Mesenchymal stem cell (in vitro differentiated cells and primary cell): ENCODE data around the gene SCAPER.

Source experiments
- DNase-seq: peaks from one replicate; pipeline ENCODE4 v3.0.0-alpha.2; 2013
- H2AFZ ChIP-seq: one replicate; pipeline ENCODE4 v1.6.1; 2013; ENCODE audit warnings: low read depth, mild to moderate bottlenecking, control low read depth, inconsistent platforms, low read length, moderate library complexity
- H2AK5ac ChIP-seq: 2 replicates; pipeline ENCODE4 v1.6.1; 2013; ENCODE audit warnings: low read length, moderate library complexity, mild to moderate bottlenecking, inconsistent platforms; ENCODE audit not compliant: severe bottlenecking
- H2BK120ac ChIP-seq: one replicate; pipeline ENCODE4 v1.6.1; 2013; ENCODE audit warnings: low read depth, mild to moderate bottlenecking, inconsistent platforms, low read length, moderate library complexity
- H2BK12ac ChIP-seq, 2 experiments: one replicate each; pipeline ENCODE4 v1.6.1; 2013; ENCODE audit warnings: inconsistent platforms in 2 of 2, low read length in 2 of 2, mild to moderate bottlenecking in 2 of 2, moderate library complexity in 2 of 2, control low read depth in 1 of 2
- H2BK15ac ChIP-seq: one replicate; pipeline ENCODE4 v1.6.1; 2013; ENCODE audit warnings: mild to moderate bottlenecking, low read depth, inconsistent platforms; ENCODE audit not compliant: poor library complexity, severe bottlenecking
- H2BK5ac ChIP-seq: 2 replicates; pipeline ENCODE4 v1.6.1; 2013; ENCODE audit warnings: low read depth, mild to moderate bottlenecking, low read length, control low read depth, inconsistent platforms; ENCODE audit not compliant: poor library complexity, severe bottlenecking
- H3K14ac ChIP-seq, 2 experiments: one replicate each; pipeline ENCODE4 v1.6.1; 2013; ENCODE audit warnings: inconsistent platforms in 2 of 2, low read length in 2 of 2, control low read depth in 1 of 2, mild to moderate bottlenecking in 1 of 2, moderate library complexity in 1 of 2
- H3K18ac ChIP-seq, 2 experiments: one replicate each; pipeline ENCODE4 v1.6.1; 2013; ENCODE audit warnings: inconsistent platforms in 2 of 2, low read length in 2 of 2, control low read depth in 1 of 2, low read depth in 1 of 2, mild to moderate bottlenecking in 1 of 2
- H3K23ac ChIP-seq, 2 experiments: one replicate each; pipeline ENCODE4 v1.6.1; 2013; ENCODE audit warnings: inconsistent platforms in 2 of 2, low read length in 2 of 2, mild to moderate bottlenecking in 2 of 2, moderate library complexity in 2 of 2, control low read depth in 1 of 2
- H3K27ac ChIP-seq: 2 replicates; pipeline ENCODE4 v1.5.1; 2013; ENCODE audit warnings: mild to moderate bottlenecking, moderate library complexity, low read length, control low read depth, inconsistent platforms; ENCODE audit not compliant: poor library complexity, severe bottlenecking
- H3K27me3 ChIP-seq, 2 experiments: 2 replicates each; pipeline versions ENCODE4 v1.6.1 to v1.7.0; 2013; ENCODE audit warnings: low read length in 2 of 2, mild to moderate bottlenecking in 2 of 2, moderate library complexity in 2 of 2, control low read depth in 1 of 2, inconsistent platforms in 1 of 2; ENCODE audit not compliant: control insufficient read depth in 1 of 2, insufficient read depth in 1 of 2
- H3K36me3 ChIP-seq, 2 experiments: 2 replicates each; pipeline versions ENCODE4 v1.6.1 to v1.7.0; 2013; ENCODE audit warnings: low read length in 2 of 2, control low read depth in 1 of 2, inconsistent platforms in 1 of 2, low read depth in 1 of 2, mild to moderate bottlenecking in 1 of 2; ENCODE audit not compliant: insufficient read depth in 2 of 2, control insufficient read depth in 1 of 2
- H3K4ac ChIP-seq, 2 experiments: one replicate each; pipeline ENCODE4 v1.6.1; 2013; ENCODE audit warnings: inconsistent platforms in 2 of 2, low read length in 2 of 2, mild to moderate bottlenecking in 2 of 2, moderate library complexity in 2 of 2, control low read depth in 1 of 2, low read depth in 1 of 2
- H3K4me1 ChIP-seq: 2 replicates; pipeline ENCODE4 v1.6.1; 2013; ENCODE audit warnings: low read depth, low read length, control low read depth; ENCODE audit not compliant: control insufficient read depth, insufficient read depth
- H3K4me2 ChIP-seq: 2 replicates; pipeline ENCODE4 v1.6.1; 2013; ENCODE audit warnings: low read length, mild to moderate bottlenecking, inconsistent platforms; ENCODE audit not compliant: poor library complexity, severe bottlenecking
- H3K4me3 ChIP-seq, 2 experiments: 2 replicates each; pipeline versions ENCODE4 v1.5.1 to v1.7.0; 2013; ENCODE audit warnings: low read length in 2 of 2, mild to moderate bottlenecking in 2 of 2, control low read depth in 1 of 2, low read depth in 1 of 2; ENCODE audit not compliant: insufficient read depth in 1 of 2
- H3K79me1 ChIP-seq: replicated peaks from 2 replicates; pipeline ENCODE4 v1.6.1; 2013; ENCODE audit warnings: mild to moderate bottlenecking, control low read depth, low read length, inconsistent platforms; ENCODE audit not compliant: poor library complexity, severe bottlenecking
- H3K9ac ChIP-seq: 2 replicates; pipeline ENCODE4 v1.7.0; 2013; ENCODE audit warnings: mild to moderate bottlenecking, low read length, moderate library complexity
- H3K9me3 ChIP-seq: 2 replicates; pipeline ENCODE4 v1.7.0; 2013; ENCODE audit warnings: mild to moderate bottlenecking, low read length; ENCODE audit not compliant: control insufficient read depth
- H4K8ac ChIP-seq: one replicate; pipeline ENCODE4 v1.6.1; 2013; ENCODE audit warnings: inconsistent platforms, mild to moderate bottlenecking, low read length, moderate library complexity
- H4K91ac ChIP-seq: one replicate; pipeline ENCODE4 v1.6.1; 2013; ENCODE audit warnings: mild to moderate bottlenecking, low read length, inconsistent platforms
- WGBS: methylation state at CpG from one replicate; pipeline ENCODE4 v1.1.7; 2013; ENCODE audit warnings: mixed read lengths; 5-methylcytosine and 5-hydroxymethylcytosine counted together

SCAPER gene

GRCh38 chr15:76401285-76401684, 503.9 kb downstream of the SCAPER start:
- Histone ChIP-seq H2BK120ac (no peak overlapping the region), H4K8ac (no peak overlapping the region), H3K18ac (no peak overlapping the region), H4K91ac (no peak overlapping the region), H3K4me2 (no peak overlapping the region), H2BK5ac (no peak overlapping the region), H3K4ac (no peak overlapping the region), H2AFZ (no peak overlapping the region), H3K14ac (no peak overlapping the region), H2AK5ac (no peak overlapping the region), H3K27ac (no peak overlapping the region), H3K23ac (no peak overlapping the region), H3K27me3 (no peaks in the 10 kb centered on the region), H2BK15ac (no peak overlapping the region), H2BK12ac (no peak overlapping the region), H3K79me1 (no peaks in the 10 kb centered on the region), H3K9ac (no peak overlapping the region), H3K4me3 (no peak overlapping the region), H3K36me3 (peaks cover 3% of the 10 kb centered on the region in 2 experiments), H3K9me3 (no peaks in the 10 kb centered on the region), H3K4me1 (no peaks in the 10 kb centered on the region)
- WGBS: 62% methylated on average over 1 of the region's 1 CpG
- DNase-seq: peak; percentile 13

- H3K27ac ChIP-seq: no peak overlapping the region
- no peaks in the 10 kb centered on the region for H3K27me3 ChIP-seq
- no peak overlapping the region for H3K23ac ChIP-seq
- no peaks in the 10 kb centered on the region for H3K79me1 ChIP-seq
- H3K4me3 ChIP-seq: no peak overlapping the region
- no peak overlapping the region for H3K14ac ChIP-seq
- H3K9ac ChIP-seq: no peak overlapping the region
- H3K4me2 ChIP-seq: no peak overlapping the region
- no peak overlapping the region for H2AK5ac ChIP-seq
- H2BK120ac ChIP-seq: no peak overlapping the region
- H2BK15ac ChIP-seq: no peak overlapping the region
- H4K91ac ChIP-seq: no peak overlapping the region
- DNase-seq: no peak
- no peak overlapping the region for H2AFZ ChIP-seq
- H3K36me3 ChIP-seq: no peaks in the 10 kb centered on the region
- H3K4me1 ChIP-seq: peaks cover 2% of the 10 kb centered on the region
- no peaks in the 10 kb centered on the region for H3K9me3 ChIP-seq
- H3K18ac ChIP-seq: no peak overlapping the region
- 90% methylated on average over 1 of the region's 1 CpG for WGBS
- no peak overlapping the region for H4K8ac ChIP-seq
- no peak overlapping the region for H3K4ac ChIP-seq
- no peak overlapping the region for H2BK5ac ChIP-seq
- H2BK12ac ChIP-seq: no peak overlapping the region
These were observed 506.6 kb downstream of the SCAPER start for GRCh38 chr15:76398317-76399104.

GRCh38 chr15:76393614-76394013, 511.5 kb downstream of the SCAPER start:
- DNase-seq: no peak
- Histone ChIP-seq H3K36me3 (no peaks in the 10 kb centered on the region), H3K4me3 (no peak overlapping the region), H2BK12ac (no peak overlapping the region), H2BK5ac (no peak overlapping the region), H4K91ac (no peak overlapping the region), H3K9ac (no peak overlapping the region), H2AFZ (no peak overlapping the region), H4K8ac (no peak overlapping the region), H3K9me3 (no peaks in the 10 kb centered on the region), H3K4ac (no peak overlapping the region), H3K79me1 (no peaks in the 10 kb centered on the region), H3K18ac (no peak overlapping the region), H2BK120ac (no peak overlapping the region), H2AK5ac (no peak overlapping the region), H2BK15ac (no peak overlapping the region), H3K23ac (no peak overlapping the region), H3K4me1 (peaks cover 2% of the 10 kb centered on the region), H3K14ac (no peak overlapping the region), H3K27ac (no peak overlapping the region), H3K27me3 (no peaks in the 10 kb centered on the region), H3K4me2 (no peak overlapping the region)
- no CpG with 5 or more reads among the region's 1 CpG for WGBS

GRCh38 chr15:76391847-76392246, 513.3 kb downstream of the SCAPER start:
- H3K4ac ChIP-seq: no peak overlapping the region
- no peak overlapping the region for H3K18ac ChIP-seq
- no peak overlapping the region for H2BK15ac ChIP-seq
- H3K36me3 ChIP-seq: no peaks in the 10 kb centered on the region
- no peak overlapping the region for H3K14ac ChIP-seq
- H3K23ac ChIP-seq: no peak overlapping the region
- no peak overlapping the region for H4K91ac ChIP-seq
- H3K9me3 ChIP-seq: no peaks in the 10 kb centered on the region
- H2BK5ac ChIP-seq: no peak overlapping the region
- H2BK120ac ChIP-seq: no peak overlapping the region
- no peak overlapping the region for H3K27ac ChIP-seq
- DNase-seq: no peak
- H2AFZ ChIP-seq: no peak overlapping the region
- no peak overlapping the region for H4K8ac ChIP-seq
- H3K27me3 ChIP-seq: no peaks in the 10 kb centered on the region
- no peaks in the 10 kb centered on the region for H3K79me1 ChIP-seq
- H3K4me1 ChIP-seq: peaks cover 2% of the 10 kb centered on the region
- H3K4me2 ChIP-seq: no peak overlapping the region
- no peak overlapping the region for H3K9ac ChIP-seq
- no peak overlapping the region for H2AK5ac ChIP-seq
- H2BK12ac ChIP-seq: no peak overlapping the region
- H3K4me3 ChIP-seq: no peak overlapping the region
